PC-9 (cell line): ENCODE results near the gene TLR8.

ENCODE experiments used
- EZH2 ChIP-seq: fragments of 200-600 bp; sonication (generic); IDR thresholded peaks from 2 replicates; pipeline ENCODE4 v1.8.0; 2017; ENCODE audit warnings: antibody characterized with exemption, low read depth
- TF ChIP-seq, protein P1 (sequence below): fragments of 200-600 bp; sonication (generic); conservative IDR thresholded peaks from 2 replicates; pipeline ENCODE4 v1.6.1; 2017; ENCODE audit warnings: mixed run types, antibody characterized with exemption, mild to moderate bottlenecking, moderate library complexity

DNA sequence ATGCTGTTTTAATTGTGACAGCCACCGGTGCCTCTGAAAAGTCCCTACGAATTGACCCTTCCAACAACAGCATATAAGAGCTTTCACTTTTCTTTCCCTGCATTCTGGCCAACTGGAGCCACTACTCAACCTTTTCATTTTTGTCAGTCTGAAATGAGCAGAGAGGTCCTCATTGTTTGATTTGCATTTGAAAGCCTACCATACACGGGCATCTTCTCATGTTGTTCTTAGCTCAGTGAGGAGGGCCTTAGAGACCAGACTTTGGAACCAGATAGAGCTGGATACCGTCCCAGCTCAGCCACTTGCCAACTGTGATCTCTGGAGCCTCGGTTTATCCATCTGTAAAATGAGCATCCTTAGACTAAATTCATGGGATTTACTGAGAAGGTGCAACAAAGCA lies 51.6 kb downstream of the TLR8 start:
- TF ChIP-seq, protein P1, sequence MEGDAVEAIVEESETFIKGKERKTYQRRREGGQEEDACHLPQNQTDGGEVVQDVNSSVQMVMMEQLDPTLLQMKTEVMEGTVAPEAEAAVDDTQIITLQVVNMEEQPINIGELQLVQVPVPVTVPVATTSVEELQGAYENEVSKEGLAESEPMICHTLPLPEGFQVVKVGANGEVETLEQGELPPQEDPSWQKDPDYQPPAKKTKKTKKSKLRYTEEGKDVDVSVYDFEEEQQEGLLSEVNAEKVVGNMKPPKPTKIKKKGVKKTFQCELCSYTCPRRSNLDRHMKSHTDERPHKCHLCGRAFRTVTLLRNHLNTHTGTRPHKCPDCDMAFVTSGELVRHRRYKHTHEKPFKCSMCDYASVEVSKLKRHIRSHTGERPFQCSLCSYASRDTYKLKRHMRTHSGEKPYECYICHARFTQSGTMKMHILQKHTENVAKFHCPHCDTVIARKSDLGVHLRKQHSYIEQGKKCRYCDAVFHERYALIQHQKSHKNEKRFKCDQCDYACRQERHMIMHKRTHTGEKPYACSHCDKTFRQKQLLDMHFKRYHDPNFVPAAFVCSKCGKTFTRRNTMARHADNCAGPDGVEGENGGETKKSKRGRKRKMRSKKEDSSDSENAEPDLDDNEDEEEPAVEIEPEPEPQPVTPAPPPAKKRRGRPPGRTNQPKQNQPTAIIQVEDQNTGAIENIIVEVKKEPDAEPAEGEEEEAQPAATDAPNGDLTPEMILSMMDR = no peak
- TF ChIP-seq EZH2 = no peak
